Measurements from ENCODE around the gene NAV1.

GRCh38 chr1:201536558-201536957, 2.4 kb upstream of the NAV1 start:
- TF ChIP-seq, protein P1, sequence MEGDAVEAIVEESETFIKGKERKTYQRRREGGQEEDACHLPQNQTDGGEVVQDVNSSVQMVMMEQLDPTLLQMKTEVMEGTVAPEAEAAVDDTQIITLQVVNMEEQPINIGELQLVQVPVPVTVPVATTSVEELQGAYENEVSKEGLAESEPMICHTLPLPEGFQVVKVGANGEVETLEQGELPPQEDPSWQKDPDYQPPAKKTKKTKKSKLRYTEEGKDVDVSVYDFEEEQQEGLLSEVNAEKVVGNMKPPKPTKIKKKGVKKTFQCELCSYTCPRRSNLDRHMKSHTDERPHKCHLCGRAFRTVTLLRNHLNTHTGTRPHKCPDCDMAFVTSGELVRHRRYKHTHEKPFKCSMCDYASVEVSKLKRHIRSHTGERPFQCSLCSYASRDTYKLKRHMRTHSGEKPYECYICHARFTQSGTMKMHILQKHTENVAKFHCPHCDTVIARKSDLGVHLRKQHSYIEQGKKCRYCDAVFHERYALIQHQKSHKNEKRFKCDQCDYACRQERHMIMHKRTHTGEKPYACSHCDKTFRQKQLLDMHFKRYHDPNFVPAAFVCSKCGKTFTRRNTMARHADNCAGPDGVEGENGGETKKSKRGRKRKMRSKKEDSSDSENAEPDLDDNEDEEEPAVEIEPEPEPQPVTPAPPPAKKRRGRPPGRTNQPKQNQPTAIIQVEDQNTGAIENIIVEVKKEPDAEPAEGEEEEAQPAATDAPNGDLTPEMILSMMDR (IDR thresholded peaks at IDR 0.05; ENCODE audit: low read length) = no peak
- TF ChIP-seq EZH2 (optimal IDR thresholded peaks at IDR 0.05; ENCODE audit: low read depth, low read length) (no peak), EZH2phosphoT487 (IDR thresholded peaks at IDR 0.05; ENCODE audit: low read length) (no peak)
